Measurements from ENCODE around the gene AFF2.

The AFF2 gene

GRCh38 chrX:148929686-148930085 lies 429.3 kb downstream of the AFF2 start:
- no peak for DNase-seq (ENCODE audit: low read depth)

GRCh38 chrX:148930206-148930729 lies 429.9 kb downstream of the AFF2 start:
- no peak for DNase-seq (ENCODE audit: low read depth)

- DNase-seq (ENCODE audit: low read depth): no peak
These were observed 433.5 kb downstream of the AFF2 start for GRCh38 chrX:148933881-148934280.

DNA sequence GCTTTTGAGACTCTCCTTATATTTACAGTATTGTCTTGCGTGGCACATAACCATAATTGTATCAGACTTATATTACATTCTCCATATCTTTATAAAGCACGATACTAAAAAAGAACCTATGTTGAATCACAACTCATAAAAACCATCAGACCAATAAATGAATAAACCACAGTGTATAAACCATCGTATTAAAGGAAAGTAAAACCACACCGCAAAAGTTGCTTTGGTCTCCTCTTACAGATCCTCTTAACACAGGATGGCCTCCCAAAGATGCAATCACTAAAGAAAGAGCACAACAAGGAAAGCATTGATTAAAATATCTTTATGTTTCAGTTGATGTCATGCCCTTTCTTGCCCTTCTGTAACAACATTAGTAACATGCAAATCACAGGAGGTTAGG lies 437.9 kb downstream of the AFF2 start:
- DNase-seq (ENCODE audit: low read depth): no peak

DNA sequence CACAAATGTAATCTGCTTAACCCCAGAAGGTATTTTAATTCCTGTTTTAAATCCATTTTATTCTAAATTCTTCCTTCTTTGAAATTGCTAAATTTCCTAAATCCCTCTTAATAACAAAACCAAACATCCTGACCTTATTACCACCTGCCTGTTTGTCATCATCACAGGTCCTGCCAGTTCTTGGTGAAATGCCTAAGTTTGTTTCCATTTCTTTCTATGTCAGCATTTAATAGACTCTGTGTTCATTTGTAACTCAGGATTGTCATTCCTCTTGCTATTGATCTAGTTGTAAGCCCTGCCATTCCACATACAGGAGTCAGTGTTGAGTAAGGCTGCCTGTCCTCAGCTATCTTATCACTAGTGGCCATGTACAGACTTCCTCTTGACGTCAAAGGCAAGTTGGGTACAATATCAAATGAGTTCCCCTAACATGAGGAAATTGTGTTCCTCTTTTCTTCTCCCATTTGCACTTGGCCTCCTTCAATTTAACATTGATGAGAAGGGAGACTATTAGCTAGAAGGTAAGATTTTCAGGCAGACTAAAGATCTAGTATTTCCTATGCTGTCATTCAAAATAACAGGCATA lies 440.1 kb downstream of the AFF2 start:
- DNase-seq (ENCODE audit: low read depth): no peak

DNA sequence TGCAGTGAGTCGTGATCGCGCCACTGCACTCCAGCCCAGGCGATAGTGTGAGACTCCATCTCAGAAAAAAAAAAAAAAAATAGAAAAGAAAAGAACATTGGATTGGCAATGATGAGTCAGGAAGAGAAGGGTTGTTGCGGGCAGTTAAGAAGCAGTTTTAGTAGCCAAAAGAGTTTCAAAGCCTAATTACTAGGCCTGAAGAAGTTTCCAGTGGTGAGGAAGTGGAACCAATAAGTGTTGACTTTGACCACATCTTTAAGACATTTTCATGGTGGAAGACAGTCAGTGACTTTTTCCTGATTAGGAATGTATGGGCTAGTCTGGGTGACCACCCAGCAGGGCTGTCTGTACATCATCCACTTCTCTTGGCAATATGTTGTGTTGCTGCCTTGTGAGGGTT lies 442.3 kb downstream of the AFF2 start:
- no peak for DNase-seq (ENCODE audit: low read depth)

- no peak for DNase-seq (ENCODE audit: low read depth)
These were observed 447.1 kb downstream of the AFF2 start for GRCh38 chrX:148947399-148947975.

DNA sequence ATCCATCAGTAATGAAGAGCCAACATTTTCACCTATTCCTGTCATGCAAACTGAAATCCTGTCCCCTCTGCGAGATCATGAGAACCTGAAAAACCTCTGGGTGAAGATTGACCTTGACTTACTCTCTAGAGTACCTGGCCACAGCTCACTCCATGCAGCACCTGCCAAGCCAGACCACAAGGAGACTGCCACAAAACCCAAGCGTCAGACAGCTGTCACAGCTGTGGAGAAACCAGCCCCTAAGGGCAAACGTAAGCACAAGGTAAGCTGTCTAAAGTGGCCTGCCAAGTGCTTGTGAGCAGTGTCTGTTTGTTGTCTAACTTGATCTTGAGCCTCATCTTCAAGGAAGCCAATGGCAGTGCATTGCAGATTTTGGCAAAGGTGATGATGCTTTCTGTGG lies 455.9 kb downstream of the AFF2 start:
- no peak for DNase-seq (ENCODE audit: low read depth)

GRCh38 chrX:148958901-148959300 lies 458.5 kb downstream of the AFF2 start:
- DNase-seq (ENCODE audit: low read depth): no peak

GRCh38 chrX:148960060-148960459 lies 459.6 kb downstream of the AFF2 start:
- no peak for DNase-seq (ENCODE audit: low read depth)

GRCh38 chrX:148961985-148962384 lies 461.6 kb downstream of the AFF2 start:
- DNase-seq (ENCODE audit: low read depth): no peak

DNA sequence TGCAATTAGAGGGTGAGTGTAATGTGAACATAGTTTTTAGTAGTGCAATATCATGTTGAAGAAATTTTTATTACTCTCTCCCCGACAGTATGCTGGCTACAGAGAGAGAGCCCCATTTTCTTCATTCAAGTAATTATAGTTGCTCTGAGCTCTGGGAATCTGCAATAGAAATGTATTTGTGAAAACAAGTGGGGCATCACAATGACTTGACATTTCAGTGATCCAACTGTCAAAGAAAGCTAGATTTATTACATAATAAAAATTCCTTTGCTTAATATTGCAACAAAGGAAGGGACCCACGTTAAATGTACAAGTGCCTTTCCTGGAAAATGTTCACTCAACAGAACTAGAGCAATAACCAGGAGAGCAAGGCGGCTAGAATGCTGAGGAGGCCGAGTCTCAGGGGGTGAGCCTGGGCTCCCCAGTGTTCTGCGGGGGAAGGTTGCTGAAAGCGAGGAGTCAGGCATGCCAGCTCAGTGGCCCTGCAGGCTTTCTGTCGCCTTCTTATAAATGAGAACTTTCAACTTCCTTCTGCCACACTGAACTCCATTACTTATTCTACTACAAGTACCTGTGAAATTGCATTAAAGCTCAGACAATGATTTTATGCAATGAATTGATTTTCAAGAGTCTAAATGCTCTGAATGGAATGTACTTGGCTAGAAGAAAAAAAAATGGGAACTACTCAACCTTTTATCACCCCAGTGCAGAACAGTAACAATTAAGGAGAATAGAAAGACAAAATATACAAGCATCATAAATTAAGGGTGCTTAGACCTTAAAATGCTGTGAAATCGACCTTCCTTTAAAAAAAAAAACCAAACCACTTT lies 476.4 kb downstream of the AFF2 start:
- no peak for DNase-seq (ENCODE audit: low read depth)

GRCh38 chrX:148979786-148980185 lies 479.4 kb downstream of the AFF2 start:
- DNase-seq (ENCODE audit: low read depth): no peak

DNA sequence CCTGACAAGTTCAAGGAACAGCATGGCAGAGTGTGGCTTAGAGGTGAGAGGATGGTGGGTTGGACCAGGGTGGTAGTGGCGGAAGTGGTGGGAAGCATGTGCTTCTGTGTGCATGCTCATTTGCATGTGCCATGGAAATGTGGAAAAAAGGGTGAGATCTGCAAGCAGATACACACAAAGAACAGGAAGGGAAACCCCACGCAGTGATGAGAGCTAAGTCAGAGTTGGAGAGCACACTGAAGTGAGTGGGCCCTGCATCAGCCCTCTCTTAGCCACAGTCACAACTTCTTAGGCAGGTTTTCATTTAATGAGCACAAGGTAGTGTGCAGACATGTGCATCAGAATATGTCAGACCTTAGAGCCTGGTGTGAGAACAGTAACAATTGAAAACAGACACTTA lies 483.8 kb downstream of the AFF2 start:
- DNase-seq (ENCODE audit: low read depth): no peak

DNA sequence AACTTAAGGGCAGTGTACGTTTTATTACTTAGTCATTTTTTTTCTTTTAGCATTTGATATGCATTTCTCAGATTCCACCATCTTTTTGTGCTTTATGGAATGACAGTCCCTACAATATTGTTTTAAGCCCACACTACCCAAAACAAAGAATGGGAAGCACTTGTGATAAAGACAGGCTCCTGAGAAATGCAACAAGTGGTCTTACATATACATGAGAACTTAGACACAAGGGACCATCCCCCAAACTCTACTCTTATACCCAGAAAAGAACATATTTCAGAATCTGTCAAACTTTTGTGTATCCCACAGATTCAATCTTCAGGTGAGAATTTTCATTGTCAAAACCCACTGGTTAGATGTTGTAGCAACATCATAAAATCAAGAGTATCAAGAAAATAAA lies 491.1 kb downstream of the AFF2 start:
- DNase-seq (ENCODE audit: low read depth): no peak

DNA sequence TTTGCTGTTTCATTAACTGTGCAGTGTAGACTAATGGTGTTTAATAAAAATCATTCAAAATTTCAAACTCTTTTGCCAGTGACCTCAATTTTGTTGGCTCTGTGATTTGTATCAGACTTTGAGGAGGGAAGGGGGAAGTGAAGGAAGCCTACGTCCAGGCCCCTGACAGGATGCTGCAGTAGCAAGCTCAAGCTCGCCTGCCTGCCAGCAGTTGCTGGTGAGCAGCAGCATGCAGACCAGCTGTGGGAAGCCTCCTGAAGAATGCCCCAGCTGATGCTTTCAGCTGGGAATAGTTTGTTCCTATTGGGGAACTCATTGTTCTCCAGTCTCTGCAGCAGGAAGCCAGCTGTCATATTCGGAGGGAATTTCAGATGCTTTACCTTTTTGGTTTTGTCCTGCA lies 495.2 kb downstream of the AFF2 start:
- DNase-seq (ENCODE audit: low read depth): no peak

DNA sequence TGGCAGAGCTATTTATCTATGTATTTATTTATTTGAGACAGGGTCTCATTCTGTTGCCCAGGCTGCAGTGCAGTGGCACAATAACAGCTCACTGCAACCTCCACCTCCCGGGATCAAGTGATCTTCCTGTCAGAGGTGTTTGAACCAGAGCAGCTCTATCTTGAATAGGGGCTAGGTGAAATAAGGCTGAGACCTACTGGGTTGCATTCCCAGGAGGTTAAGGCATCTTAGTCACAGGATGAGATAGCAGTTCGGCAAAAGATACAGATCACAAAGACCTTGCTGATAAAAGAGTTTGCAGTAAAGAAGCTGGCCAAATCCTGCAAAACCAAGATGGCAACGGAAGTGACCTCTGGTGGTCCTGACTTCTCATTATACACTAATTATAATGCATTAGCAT lies 501.9 kb downstream of the AFF2 start:
- no peak for DNase-seq (ENCODE audit: low read depth)

- DNase-seq (ENCODE audit: low read depth): no peak
These were observed 503.6 kb downstream of the AFF2 start for GRCh38 chrX:149003863-149004660.

DNA sequence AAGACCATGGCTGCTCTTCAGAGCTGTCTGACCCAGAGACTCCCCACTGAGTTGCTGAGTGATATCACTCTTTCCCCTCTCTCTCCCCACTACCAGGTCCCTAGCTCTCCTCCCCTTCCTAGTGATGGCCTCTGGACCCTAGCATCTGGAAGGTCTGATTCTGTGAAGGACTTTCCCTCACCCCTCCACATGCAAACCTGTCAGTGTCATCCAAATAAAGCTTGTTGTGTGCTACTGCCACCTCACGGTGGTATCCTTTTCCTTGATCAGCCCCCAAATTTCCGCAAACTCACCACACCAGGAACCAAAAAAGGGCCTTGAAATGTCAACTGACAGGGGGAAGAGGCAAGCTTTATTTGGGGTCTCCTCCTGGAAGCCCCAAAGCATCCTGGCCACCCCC lies 504.5 kb downstream of the AFF2 start:
- DNase-seq (ENCODE audit: low read depth): no peak

DNA sequence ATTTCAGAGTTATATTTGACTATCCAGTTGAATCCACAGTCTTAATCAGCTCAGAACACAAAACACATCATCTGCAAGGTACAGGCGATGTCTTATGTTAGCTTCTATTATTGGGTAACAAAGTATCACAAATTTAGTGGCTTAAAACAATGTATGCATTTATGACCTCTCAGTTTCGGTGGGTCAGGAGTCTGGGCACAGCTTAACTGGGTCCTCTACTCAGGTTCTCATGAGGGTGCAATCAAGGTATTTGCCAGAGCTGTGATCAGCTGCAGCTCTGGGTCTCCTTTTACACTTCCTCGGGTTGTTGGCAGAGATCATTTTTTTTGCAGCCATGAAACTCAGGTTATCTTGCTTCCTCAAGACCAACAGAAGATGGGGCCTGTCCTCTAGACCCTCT lies 505.8 kb downstream of the AFF2 start:
- no peak for DNase-seq (ENCODE audit: low read depth)

DNA sequence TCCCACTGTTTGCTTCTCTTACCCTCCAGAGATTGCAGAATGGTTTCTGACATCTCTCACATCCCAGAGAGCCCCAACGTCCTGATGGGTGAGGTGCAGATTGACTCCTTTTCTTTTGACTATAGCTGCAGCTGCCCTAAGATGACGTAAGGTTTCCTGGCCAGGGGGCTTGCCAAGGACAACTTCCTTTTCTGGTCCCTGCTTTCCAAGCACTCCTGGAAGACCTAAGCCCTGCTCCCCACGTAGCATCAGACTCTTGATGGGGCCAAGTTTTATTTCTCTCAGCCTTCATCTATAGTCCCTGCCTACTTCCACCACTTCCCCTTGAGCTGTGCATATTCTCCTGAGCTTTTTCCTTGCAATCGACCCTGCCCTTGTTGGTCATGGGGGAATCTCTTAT lies 507.0 kb downstream of the AFF2 start:
- DNase-seq (ENCODE audit: low read depth): no peak

DNA sequence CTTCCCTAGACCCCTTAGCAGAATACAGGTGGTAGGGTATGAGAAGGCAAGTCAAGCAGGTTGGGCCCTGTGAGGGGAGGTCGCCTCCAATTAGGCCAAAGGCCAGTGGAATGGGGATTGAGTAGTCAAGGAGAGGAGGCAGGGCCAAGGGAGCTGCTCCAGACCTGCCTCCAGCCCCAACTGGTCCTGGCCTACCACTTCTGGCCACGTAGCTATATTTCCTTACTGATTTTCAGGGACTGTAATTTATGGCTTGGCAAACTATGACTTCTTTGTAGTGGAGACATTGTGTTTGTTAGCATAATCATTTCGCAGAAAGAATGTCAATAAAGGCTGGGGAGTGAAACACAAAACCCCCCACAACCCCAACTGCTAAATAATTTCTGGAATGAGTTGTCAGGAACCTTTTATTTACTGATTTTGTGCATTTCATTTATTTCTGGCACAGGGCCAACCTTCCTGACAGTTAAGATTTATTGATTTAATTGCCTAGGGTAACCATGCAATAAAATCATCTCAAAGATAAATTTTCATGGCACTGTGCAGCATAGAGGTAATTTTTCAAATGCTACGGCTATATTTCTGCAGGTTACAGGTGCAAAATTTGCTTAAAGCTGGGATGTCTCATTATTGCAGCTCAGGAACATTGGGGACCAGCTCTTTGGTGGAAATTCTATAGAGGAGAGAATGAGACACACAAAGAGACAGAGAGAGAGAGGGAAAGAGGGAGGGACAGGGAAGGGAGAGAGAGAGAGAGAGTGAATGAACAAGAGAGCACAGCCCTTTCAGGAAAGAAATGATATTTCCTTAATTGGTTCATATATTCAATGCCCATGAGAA lies 509.8 kb downstream of the AFF2 start:
- no peak for DNase-seq (ENCODE audit: low read depth)
